ENCODE data around the gene HMGXB3.

Gene HMGXB3

DNA sequence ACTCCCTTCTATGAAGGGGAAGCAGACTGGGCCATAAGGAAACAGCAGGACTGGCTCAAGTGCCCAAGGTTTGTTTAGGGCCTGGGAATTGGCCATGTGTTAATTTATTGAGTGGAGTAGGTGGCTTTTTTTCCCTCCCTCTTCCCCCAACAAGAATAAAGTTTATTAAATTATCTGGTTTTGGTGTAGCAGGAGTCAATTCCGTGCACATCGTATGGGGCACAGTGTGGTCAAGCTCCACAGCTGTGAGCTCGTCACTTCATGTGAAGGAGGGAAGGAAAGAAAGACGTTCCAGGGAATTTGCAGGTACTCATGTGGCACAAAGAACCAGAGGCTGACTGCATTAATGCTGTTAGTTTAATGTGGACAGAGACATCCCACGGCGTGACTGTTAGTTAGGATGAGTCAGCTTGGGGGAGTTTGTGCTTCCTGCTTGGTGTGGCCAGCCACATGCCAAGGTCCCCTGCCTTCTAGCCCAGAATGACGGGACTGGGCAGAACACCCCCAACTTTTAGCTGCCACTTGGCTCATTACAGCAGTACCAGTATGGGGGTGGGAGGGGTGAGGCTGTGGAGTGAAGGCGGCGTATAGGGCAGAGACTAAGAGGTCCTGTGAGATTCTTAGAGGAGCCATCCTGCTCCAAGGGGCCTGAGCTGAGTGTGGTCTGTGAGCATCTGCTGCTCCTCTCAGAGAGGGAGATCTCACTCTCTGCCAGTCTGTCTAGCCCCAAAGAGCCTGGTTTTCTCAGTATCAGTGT, 52.6 kb downstream of the HMGXB3 start:
- peak; percentile 77 for DNase-seq

DNA sequence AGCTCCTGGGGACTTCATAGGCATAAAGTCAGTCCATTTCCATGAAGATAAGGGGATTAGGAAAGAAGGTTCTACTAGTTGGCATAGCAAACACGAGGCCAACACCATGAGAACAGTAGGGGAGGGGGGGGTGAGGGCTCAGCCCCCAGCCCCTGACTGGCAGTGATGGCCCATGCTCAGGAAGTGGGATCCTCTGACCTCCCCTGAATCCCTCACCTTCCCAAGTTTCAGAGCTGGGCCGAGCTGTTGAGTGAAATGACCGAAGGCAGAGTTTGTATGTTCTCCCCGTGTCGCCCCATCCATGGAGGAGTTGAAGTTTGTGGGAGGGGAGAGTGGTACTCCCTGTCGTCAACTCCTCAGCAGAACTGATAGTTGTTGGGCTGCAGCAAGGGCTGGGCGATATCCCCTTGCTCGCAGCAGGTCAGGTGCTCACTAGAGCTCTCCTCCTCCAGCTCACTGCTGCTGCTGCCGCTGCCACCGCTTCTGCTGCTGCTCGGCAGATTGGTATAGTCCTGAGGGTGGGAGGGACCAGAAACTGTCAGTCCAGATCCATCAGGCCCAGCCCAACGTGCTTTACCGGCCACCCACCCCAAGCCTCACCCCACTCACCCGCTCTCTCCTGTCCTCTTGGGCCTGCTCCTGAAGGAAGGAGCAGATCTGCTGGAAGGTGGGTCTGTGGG, 53.3 kb downstream of the HMGXB3 start:
- DNase-seq = no peak

- no peak for DNase-seq
Observed at GRCh38 chr5:150054569-150054968, 54.0 kb downstream of the HMGXB3 start.

GRCh38 chr5:150055326-150056074, 55.0 kb downstream of the HMGXB3 start:
- no peak for DNase-seq

DNA sequence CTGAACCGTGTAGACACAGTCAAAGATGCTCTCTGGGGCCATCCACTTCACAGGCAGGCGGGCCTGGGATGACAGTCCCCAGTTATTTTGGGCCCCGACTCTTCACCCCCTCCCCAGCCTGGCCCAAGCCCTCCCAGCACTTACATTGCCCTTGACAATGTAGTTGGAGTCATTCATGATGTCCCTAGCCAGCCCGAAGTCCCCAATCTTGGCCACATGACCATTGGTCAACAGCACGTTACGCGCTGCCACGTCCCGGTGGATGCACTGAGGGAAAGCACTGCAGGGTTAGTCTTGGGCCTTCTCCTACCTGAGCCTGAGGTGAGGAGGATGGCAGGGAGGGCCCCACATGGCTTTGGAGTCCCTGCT, 55.5 kb downstream of the HMGXB3 start:
- no peak for DNase-seq

- no peak for DNase-seq
Observed at GRCh38 chr5:150057052-150057451, 56.5 kb downstream of the HMGXB3 start.

DNA sequence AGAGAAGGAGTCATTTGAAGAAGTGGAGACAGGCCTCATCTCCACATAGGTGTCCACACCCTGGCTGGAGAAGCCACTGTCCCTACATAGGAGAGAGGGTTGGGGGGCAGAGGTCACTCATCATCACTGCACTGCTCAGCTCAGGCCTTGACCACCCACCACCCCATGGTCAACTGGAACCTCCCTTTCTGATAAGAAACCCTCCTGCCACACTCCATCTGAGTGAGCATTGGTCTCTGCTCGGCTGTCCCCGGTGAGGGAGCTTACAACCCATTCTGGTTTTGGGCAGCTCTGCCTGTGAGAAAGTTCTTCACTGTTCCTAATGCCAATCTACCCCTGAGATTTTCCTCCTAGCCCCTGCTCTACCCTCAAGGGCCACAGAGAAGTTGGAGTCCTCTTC, 57.0 kb downstream of the HMGXB3 start:
- DNase-seq = no peak

DNA sequence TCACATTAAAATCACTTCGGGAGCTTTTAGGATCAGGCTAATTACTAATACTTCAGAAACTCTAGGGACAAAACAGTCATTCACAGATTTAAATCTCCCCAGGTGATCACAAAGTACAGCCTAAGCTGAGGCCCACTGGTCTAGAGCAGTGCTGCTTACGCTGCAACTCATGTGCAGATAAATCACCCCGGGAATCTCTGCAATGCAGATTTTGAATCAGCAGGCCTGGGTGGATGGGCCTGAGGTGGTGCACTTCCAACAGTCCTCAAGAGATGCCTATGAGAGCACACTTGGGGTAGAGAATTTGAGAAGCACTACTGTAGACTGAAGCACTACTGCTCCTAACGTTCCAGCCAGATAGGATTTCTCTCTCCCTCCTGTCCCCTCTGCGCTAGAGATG, 57.5 kb downstream of the HMGXB3 start:
- no peak for DNase-seq

- DNase-seq = peak; percentile 92
Observed at GRCh38 chr5:150058480-150059126, 58.1 kb downstream of the HMGXB3 start.

DNA sequence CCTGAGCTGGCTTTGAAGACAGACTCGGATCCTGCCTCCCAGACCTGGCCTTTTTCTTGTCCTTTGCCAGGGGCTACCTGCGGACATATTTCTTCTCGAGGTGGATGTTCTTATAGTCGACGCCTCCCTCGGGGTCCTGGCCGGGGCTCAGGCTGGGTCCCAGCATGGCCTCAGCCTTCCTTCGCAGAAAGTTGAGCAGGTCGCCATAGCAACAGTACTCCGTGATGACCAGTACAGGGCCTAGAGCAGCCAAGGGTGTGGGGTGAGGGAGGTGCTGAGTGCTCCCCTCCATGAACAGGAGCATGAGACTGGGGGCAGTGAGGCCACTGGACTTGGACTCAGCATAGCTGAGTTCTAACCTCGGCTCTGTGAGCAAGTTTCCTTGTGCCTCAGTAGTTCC, 59.1 kb downstream of the HMGXB3 start:
- no peak for DNase-seq

- DNase-seq = no peak
Observed at GRCh38 chr5:150060471-150060870, 59.9 kb downstream of the HMGXB3 start.

GRCh38 chr5:150061538-150061995, 61.0 kb downstream of the HMGXB3 start:
- DNase-seq = no peak

DNA sequence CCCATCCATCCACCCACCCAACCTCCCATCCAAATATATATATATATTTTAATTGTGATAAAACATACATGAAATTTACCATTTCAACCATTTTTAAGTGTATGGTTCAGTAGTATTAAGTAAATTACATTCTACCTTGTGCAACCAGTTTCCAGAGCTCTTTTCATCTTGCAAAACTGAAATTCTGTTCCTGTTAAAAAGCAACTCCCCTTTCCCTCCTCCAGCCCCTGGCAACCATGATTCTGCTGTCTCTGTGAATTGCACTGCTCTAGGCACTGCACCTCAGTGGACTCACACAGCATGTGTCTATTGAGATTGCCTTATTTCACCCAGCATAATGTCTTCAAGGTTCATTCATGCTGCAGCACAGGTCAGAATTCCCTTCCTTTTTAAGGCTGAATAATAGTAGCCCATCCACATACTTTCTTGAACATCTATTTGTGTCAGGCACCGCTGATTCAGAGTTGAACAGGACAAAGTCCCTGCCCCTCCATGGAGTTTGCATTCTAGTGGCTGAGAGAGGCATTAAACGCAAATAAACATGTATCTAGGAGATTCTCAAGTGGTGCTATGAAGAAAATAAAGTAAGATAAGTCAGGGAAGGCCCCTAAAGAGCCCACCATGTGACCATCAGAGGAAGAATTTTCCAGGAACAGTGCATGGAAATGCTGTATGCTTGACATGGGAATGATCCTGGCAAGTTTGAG, 61.8 kb downstream of the HMGXB3 start:
- DNase-seq = no peak

GRCh38 chr5:150063638-150064037, 63.1 kb downstream of the HMGXB3 start:
- no peak for DNase-seq

- DNase-seq = no peak
Observed at GRCh38 chr5:150064681-150065220, 64.2 kb downstream of the HMGXB3 start.

DNA sequence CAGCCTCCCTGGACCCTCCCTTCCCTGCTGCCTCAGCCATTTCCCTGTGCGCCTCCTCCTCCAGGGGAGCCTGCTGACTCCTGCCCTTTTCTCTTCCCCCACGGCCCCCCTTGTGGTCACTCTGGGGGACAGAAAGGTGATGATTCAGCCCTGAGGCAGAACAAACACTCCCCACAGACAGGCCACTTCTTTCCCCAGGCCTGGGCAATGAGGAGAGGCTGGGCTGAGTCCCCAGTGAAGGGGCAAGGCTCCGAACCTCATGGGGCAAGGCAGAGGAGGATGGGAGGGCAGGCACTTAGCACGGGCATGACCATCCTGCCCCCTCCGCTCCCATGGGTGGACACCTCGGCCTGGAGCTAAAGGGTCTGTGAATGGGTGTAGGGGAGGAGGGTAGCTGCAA, 64.8 kb downstream of the HMGXB3 start:
- peak; percentile 59 for DNase-seq

- DNase-seq = peak; percentile 82
Observed at GRCh38 chr5:150065886-150066285, 65.3 kb downstream of the HMGXB3 start.

DNA sequence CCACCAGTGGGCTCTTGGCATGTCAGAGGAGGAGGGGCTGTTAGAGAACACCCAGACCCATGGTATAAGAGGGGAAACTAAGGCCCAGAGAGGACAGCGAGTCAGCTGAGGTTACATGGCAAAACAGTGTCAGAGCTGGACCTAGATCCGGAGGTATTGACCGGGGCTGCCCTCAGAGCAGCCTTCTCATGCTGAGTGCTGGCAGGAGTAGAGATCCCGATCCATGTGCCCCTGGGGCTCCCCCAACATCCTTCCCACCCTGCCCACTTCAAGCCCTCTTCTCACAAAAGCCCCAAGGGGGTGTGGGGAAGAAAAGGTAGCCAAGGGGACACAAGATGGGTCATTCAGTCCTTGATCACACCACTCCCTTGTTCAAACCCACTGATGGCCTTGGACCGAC, 65.9 kb downstream of the HMGXB3 start:
- no peak for DNase-seq

DNA sequence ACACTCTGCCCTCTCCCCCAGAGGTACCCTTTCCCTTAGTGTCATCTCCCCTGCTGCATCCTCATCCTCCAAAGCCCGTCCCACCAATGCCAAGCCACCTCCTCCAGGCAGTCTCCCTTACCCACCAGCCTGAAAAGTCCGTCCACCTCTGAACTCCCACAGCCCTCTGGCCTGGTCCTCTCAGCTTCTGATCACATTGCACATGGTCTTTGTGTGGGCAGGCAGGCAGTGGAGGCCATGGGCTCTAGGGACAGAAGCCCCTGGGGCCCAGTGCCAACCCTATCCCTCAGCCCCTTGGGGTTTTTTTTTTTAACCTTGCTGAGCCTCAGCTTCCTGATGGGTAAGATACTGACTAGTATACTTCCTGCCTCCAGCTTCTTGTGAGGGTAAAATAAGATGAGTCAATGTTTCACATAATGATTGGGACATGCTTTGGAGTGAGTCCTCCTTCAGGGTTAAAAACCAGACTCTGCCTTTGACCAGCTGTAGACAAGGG, 66.4 kb downstream of the HMGXB3 start:
- DNase-seq = peak; percentile 68

GRCh38 chr5:150067405-150067960, 66.9 kb downstream of the HMGXB3 start:
- DNase-seq = no peak

- no peak for DNase-seq
Observed at GRCh38 chr5:150068071-150068470, 67.5 kb downstream of the HMGXB3 start.

- no peak for DNase-seq
Observed at GRCh38 chr5:150068472-150068871, 67.9 kb downstream of the HMGXB3 start.
